ENCODE results near the gene C12orf76.

Gene C12orf76

DNA sequence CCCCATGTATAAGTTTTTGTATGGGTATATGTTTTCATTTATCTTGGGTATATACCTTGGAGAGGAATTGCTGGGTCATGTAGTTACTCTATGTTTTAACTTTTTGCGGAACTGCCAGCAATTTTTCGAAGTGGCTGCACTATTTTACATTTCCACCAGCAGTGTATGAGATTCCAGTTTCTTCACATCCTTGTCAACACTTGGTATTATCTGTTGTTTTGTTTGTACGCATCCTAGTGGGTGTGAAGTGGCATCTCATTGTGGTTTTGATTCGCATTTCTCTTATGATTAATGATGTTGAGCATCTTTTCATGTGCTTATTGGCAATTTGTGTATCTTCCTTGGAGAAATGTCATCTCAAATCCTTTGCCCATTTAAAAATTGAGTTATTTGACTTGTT lies 42.2 kb downstream of the C12orf76 start:
- TF ChIP-seq, protein P1, sequence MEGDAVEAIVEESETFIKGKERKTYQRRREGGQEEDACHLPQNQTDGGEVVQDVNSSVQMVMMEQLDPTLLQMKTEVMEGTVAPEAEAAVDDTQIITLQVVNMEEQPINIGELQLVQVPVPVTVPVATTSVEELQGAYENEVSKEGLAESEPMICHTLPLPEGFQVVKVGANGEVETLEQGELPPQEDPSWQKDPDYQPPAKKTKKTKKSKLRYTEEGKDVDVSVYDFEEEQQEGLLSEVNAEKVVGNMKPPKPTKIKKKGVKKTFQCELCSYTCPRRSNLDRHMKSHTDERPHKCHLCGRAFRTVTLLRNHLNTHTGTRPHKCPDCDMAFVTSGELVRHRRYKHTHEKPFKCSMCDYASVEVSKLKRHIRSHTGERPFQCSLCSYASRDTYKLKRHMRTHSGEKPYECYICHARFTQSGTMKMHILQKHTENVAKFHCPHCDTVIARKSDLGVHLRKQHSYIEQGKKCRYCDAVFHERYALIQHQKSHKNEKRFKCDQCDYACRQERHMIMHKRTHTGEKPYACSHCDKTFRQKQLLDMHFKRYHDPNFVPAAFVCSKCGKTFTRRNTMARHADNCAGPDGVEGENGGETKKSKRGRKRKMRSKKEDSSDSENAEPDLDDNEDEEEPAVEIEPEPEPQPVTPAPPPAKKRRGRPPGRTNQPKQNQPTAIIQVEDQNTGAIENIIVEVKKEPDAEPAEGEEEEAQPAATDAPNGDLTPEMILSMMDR (IDR thresholded peaks at IDR 0.05; ENCODE audit: low read length, missing control alignments): no peak
- H3K4me3 ChIP-seq (replicated peaks; ENCODE audit: low read depth, low read length): no peak overlapping the region
- no peak for DNase-seq (ENCODE audit: low read depth)

DNA sequence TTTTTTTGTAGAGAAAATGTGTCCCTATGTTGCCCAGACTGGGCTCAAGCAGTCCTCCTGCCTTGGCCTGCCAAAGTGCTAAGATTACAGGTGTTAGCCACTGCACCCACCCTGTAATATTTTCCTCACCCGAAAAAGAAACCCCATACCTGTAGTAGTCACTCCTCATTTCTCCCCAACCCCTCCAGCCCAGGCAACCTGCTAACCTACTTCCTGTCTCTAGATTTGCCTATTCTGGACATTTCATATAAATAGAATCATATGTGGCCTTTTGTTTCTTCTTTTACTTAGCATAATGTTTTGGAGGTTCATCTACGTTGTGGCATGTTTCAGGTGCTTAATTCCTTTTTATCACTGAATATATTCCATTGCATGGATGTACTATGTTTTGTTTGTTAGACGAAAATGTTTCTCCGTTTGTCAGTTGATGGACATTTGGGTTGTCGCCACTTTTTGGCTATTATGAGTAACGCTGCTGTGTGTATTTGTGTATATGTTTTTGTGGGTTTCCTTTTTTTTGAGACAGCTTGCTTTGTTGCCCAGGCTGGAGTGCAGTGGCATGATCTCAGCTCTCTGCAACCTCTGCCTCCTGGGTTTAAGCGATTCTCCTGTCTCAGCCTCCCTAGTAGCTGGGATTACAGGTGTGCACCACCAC lies 42.9 kb downstream of the C12orf76 start:
- TF ChIP-seq, protein P1 (IDR thresholded peaks at IDR 0.05; ENCODE audit: low read length, missing control alignments): no peak
- DNase-seq (ENCODE audit: low read depth): no peak
- no peak overlapping the region for H3K4me3 ChIP-seq (replicated peaks; ENCODE audit: low read depth, low read length)

DNA sequence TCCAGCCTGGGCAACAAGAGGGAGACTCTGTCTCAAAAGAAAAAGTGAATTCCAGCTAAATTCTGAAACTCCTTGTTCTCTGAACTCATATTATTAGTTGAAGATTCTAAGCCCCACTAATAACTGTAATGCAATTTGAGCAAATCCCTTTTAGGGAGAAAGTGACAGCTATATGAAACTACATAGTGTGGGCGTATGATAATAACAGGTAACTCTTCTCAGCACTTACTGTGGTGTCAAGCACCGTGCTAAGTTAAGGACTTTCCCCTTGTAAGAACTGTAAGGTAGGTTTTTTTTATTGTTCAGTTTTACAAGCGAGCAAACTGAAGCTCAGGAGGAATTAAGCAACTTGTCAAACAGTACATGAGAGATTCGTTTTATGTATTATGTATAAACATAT lies 43.7 kb downstream of the C12orf76 start:
- H3K4me3 ChIP-seq (replicated peaks; ENCODE audit: low read depth, low read length): no peak overlapping the region
- TF ChIP-seq, protein P1 (IDR thresholded peaks at IDR 0.05; ENCODE audit: low read length, missing control alignments): no peak
- DNase-seq (ENCODE audit: low read depth): no peak

DNA sequence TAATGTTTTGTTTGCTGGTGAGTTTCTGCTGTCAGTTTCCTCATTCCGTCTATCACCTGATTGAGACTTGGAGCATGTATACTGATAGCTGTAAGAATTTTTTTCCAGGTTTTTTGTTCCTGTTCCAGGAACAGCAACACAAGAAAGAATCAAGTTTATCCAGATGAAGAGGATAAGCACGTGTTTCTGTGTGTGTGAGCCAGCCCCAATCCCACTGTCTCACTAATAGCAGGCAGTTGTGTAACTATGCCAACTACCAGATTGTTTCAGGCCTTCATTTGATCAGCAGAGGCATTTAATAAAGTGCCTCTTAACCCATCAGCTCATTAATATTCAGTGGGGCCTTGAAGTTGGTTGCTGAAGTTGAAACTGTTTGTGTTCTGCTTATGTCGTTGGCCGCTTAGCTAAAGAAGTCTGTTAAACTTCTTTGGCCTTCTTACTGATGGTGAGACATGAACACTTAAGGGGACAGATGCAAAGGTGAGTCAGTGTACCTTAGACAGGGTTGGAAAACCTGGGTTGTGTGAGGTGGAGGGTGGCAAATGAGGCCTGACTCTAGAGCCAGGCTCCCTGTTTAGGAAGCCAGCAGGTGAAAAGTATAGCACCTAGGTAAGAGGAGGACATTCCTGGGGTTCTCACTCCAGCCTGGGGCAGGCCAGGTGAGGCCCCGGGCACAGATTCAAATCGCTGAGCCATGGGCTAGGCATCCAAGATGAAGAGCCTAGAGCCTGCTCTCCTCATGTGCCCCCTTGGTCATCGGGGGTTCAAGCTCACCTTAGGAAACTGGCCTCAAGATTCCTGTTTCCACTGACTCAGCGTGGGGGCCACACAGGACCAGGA lies 45.4 kb downstream of the C12orf76 start:
- no peak for DNase-seq (ENCODE audit: low read depth)
- no peak overlapping the region for H3K4me3 ChIP-seq (replicated peaks; ENCODE audit: low read depth, low read length)
- TF ChIP-seq, protein P1 (IDR thresholded peaks at IDR 0.05; ENCODE audit: low read length, missing control alignments): no peak

DNA sequence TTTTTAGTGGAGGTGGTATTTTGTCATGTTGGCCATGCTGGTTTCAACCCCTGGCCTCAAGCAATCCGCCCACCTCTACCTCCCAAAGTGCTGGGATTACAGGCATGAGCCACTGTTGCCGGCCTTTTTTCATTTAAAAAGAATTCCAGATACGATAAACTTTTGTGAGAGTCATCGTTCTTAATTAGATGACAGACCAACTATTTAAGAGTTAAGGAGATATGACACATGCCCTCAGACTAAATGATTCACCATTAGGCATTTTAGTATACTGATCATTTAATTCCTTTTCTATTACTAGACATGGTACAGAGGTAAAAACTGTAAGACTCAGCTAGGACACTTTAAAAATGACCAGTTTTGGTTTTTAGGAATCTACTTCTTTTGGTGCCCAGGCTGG lies 46.7 kb downstream of the C12orf76 start:
- no peak for DNase-seq (ENCODE audit: low read depth)
- H3K4me3 ChIP-seq (replicated peaks; ENCODE audit: low read depth, low read length): no peak overlapping the region
- TF ChIP-seq, protein P1 (IDR thresholded peaks at IDR 0.05; ENCODE audit: low read length, missing control alignments): no peak

DNA sequence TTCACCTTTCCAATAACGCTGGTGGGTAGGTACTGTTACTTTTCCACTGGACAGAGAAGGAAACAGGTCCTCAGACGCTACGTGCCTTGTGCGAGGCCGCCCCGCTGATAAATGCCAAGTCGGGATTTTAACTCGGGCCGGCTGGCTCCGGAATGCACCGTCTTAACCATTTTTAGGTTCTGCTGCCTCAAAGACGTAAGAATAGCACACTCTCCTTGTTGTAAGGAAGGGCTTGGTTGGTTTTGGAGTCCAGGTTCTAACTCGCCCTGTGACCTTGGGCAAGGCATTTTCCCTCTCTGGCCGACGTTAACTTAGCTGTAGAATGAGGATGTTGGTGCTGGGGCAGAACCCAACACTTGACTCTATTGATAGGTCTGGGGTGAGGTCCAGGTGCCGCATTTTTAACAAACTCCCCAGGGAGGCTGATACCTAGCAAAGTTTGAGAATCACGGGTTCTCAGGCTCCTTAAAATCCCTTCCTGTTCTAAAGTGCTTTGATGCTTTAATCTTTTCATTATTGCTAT lies 48.3 kb downstream of the C12orf76 start:
- peak; percentile 48 for DNase-seq (ENCODE audit: low read depth)
- TF ChIP-seq, protein P1 (IDR thresholded peaks at IDR 0.05; ENCODE audit: low read length, missing control alignments): no peak

More for the DNA sequence above, 48.3 kb downstream of the C12orf76 start:
- peak overlapping the region; percentile 82 for H3K4me3 ChIP-seq (replicated peaks; ENCODE audit: low read depth, low read length)

Measured in fibroblast of pulmonary artery (primary cell).